Measurements from ENCODE around the gene SCARF2.
"Not testable (repeated sequence)": the region's sequence is repeated elsewhere in the genome, so short reads cannot be mapped to it uniquely, and the experiment has no call there.

Gene SCARF2

GRCh38 chr22:20428496-20429253 is 8.9 kb downstream of the SCARF2 start:
- DNase-seq (ENCODE audit: low read depth in 2 of 2): no peak

GRCh38 chr22:20427945-20428417 is 9.6 kb downstream of the SCARF2 start:
- DNase-seq (ENCODE audit: low read depth in 2 of 2): no peak

- DNase-seq (ENCODE audit: low read depth in 2 of 2): no peak
Measured at GRCh38 chr22:20427104-20427944, 10.3 kb downstream of the SCARF2 start.

GRCh38 chr22:20426259-20426615 is 11.4 kb downstream of the SCARF2 start:
- no peak for DNase-seq (ENCODE audit: low read depth in 2 of 2)

- DNase-seq (ENCODE audit: low read depth in 2 of 2): no peak
Measured at GRCh38 chr22:20425566-20426258, 11.9 kb downstream of the SCARF2 start.

GRCh38 chr22:20424932-20425565 is 12.6 kb downstream of the SCARF2 start:
- DNase-seq (ENCODE audit: low read depth in 2 of 2): no peak

- no peak for DNase-seq (ENCODE audit: low read depth in 2 of 2)
Measured at GRCh38 chr22:20424568-20424931, 13.1 kb downstream of the SCARF2 start.

- no peak for DNase-seq (ENCODE audit: low read depth in 2 of 2)
Measured at GRCh38 chr22:20423906-20424551, 13.6 kb downstream of the SCARF2 start.

GRCh38 chr22:20423008-20423905 is 14.4 kb downstream of the SCARF2 start:
- no peak for DNase-seq (ENCODE audit: low read depth in 2 of 2)

GRCh38 chr22:20422271-20423007 is 15.2 kb downstream of the SCARF2 start:
- DNase-seq (ENCODE audit: low read depth in 2 of 2): no peak

GRCh38 chr22:20421507-20421874 is 16.1 kb downstream of the SCARF2 start:
- no peak for DNase-seq (ENCODE audit: low read depth in 2 of 2)

GRCh38 chr22:20420157-20420842 is 17.3 kb downstream of the SCARF2 start:
- DNase-seq (ENCODE audit: low read depth in 2 of 2): no peak

GRCh38 chr22:20419664-20419951 is 18.0 kb downstream of the SCARF2 start:
- DNase-seq (ENCODE audit: low read depth in 2 of 2): no peak

- DNase-seq (ENCODE audit: low read depth in 2 of 2): peak; percentile 50
Measured at GRCh38 chr22:20418211-20418788, 19.3 kb downstream of the SCARF2 start.

GRCh38 chr22:20415699-20416098 is 21.9 kb downstream of the SCARF2 start:
- DNase-seq (ENCODE audit: low read depth in 2 of 2): not testable (repeated sequence)

- DNase-seq (ENCODE audit: low read depth in 2 of 2): not testable (repeated sequence)
Measured at GRCh38 chr22:20415241-20415640, 22.4 kb downstream of the SCARF2 start.

- no peak for DNase-seq (ENCODE audit: low read depth in 2 of 2)
Measured at GRCh38 chr22:20414450-20414849, 23.2 kb downstream of the SCARF2 start.

GRCh38 chr22:20414059-20414440 is 23.6 kb downstream of the SCARF2 start:
- DNase-seq (ENCODE audit: low read depth in 2 of 2): no peak
